Common myeloid progenitor, CD34-positive (primary cell): ENCODE measurements around the gene TSPAN17.

ENCODE experiments used
- CTCF ChIA-PET: fragments of 350-600 bp; sonication (Branson Sonifier 250); formaldehyde crosslinking; loops from one replicate; lab custom pipeline; 2021; ENCODE audit warnings: antibody characterized with exemption; lab: Charles Lee
- POLR2A ChIA-PET: fragments of 350-600 bp; sonication (Branson Sonifier 250); formaldehyde crosslinking; loops from one replicate; lab custom pipeline; 2021; ENCODE audit warnings: antibody characterized with exemption; lab: Charles Lee
- DNase-seq, 3 donors: peaks; one replicate each; pipeline versions ENCODE4 v3.0.0 to v3.0.0-alpha.2; 2013
- H3K27ac ChIP-seq, 2 experiments: 1 replicate in 1 of 2; 2 replicates in 1 of 2; pipeline ENCODE4 v1.7.0; 2013; ENCODE audit warnings: inconsistent platforms in 2 of 2, low read length in 2 of 2, mild to moderate bottlenecking in 2 of 2, low read depth in 1 of 2, moderate library complexity in 1 of 2; ENCODE audit not compliant: severe bottlenecking in 2 of 2, insufficient read depth in 1 of 2, poor library complexity in 1 of 2
- H3K27me3 ChIP-seq, 5 experiments: replicated peaks in 2 of 5; 1 replicate in 3 of 5; 2 replicates in 2 of 5; pipeline versions ENCODE4 v1.6.1 to v1.7.0; 2013; ENCODE audit warnings: low read length in 4 of 5, mild to moderate bottlenecking in 2 of 5, moderate library complexity in 2 of 5, inconsistent platforms in 1 of 5; ENCODE audit not compliant: insufficient read depth in 5 of 5, control insufficient read depth in 4 of 5
- H3K36me3 ChIP-seq, 4 experiments: 1 replicate in 2 of 4; 2 replicates in 2 of 4; pipeline versions ENCODE4 v1.6.1 to v1.7.0; 2013; ENCODE audit warnings: low read length in 3 of 4, control low read depth in 1 of 4, mild to moderate bottlenecking in 1 of 4; ENCODE audit not compliant: control insufficient read depth in 4 of 4, insufficient read depth in 4 of 4
- H3K4me1 ChIP-seq, 4 experiments: 1 replicate in 3 of 4; 2 replicates in 1 of 4; pipeline versions ENCODE4 v1.6.1 to v1.7.1; 2013; ENCODE audit warnings: low read length in 3 of 4, mild to moderate bottlenecking in 3 of 4, control low read depth in 1 of 4, inconsistent platforms in 1 of 4, moderate library complexity in 1 of 4; ENCODE audit not compliant: control insufficient read depth in 4 of 4, insufficient read depth in 4 of 4; ENCODE audit errors: control extremely low read depth in 1 of 4
- H3K4me3 ChIP-seq, 7 experiments: 1 replicate in 4 of 7; 2 replicates in 3 of 7; pipeline versions ENCODE4 v1.5.1 to v1.7.0; 2013; ENCODE audit warnings: mild to moderate bottlenecking in 7 of 7, low read length in 6 of 7, moderate library complexity in 6 of 7, inconsistent platforms in 2 of 7, low read depth in 2 of 7, control low read depth in 1 of 7; ENCODE audit not compliant: insufficient read depth in 4 of 7, control insufficient read depth in 1 of 7; ENCODE audit errors: extremely low read depth in 1 of 7
- H3K9me3 ChIP-seq, 5 experiments: 1 replicate in 4 of 5; 2 replicates in 1 of 5; pipeline versions ENCODE4 v1.6.1 to v1.7.1; 2013; ENCODE audit warnings: low read length in 4 of 5, mild to moderate bottlenecking in 2 of 5, inconsistent platforms in 1 of 5, low read depth in 1 of 5, moderate library complexity in 1 of 5; ENCODE audit not compliant: control insufficient read depth in 4 of 5, insufficient read depth in 2 of 5; ENCODE audit errors: control extremely low read depth in 1 of 5
- WGBS: methylation state at CpG from one replicate; pipeline ENCODE4 v1.1.5; 2013; ENCODE audit not compliant: insufficient coverage; 5-methylcytosine and 5-hydroxymethylcytosine counted together

TSPAN17 gene

GRCh38 chr5:176631383-176632200 is 15.7 kb upstream of the TSPAN17 start:
- CTCF ChIA-PET, result interaction anchor here (1.0 to 2.2 kb wide), 5 partner anchors 8 to 18 kb away, joined by 3 to 14 read pairs (median 4); no protein-coding TSS in a partner anchor
- no peak for DNase-seq
- H3K4me1 ChIP-seq, result peaks cover 2 to 15% (median 11%) of the 10 kb centered on the region in 4 experiments
- POLR2A ChIA-PET, result no interaction called here
- H3K27ac ChIP-seq, result no peak overlapping the region
- no peaks in the 10 kb centered on the region for H3K36me3 ChIP-seq
- WGBS, result 85% methylated on average over 6 of the region's 7 CpGs
- H3K9me3 ChIP-seq, result peaks cover 0 to 4% (median 0%) of the 10 kb centered on the region in 5 experiments
- no peak overlapping the region for H3K4me3 ChIP-seq
- peaks cover 11 to 89% (median 34%) of the 10 kb centered on the region in 5 experiments for H3K27me3 ChIP-seq

GRCh38 chr5:176632745-176633144 is 14.5 kb upstream of the TSPAN17 start:
- peaks cover 0 to 4% (median 0%) of the 10 kb centered on the region in 5 experiments for H3K9me3 ChIP-seq
- CTCF ChIA-PET, result interaction anchor here (0.8 to 1.0 kb wide), 2 partner anchors 14 to 314 kb away, joined by 3 read pairs; no protein-coding TSS in a partner anchor
- 100% methylated on average over 2 of the region's 2 CpGs for WGBS
- POLR2A ChIA-PET, result no interaction called here
- H3K4me3 ChIP-seq, result no peak overlapping the region
- DNase-seq, result no peak
- H3K36me3 ChIP-seq, result no peaks in the 10 kb centered on the region
- H3K4me1 ChIP-seq, result peaks cover 2 to 15% (median 11%) of the 10 kb centered on the region in 4 experiments
- no peak overlapping the region for H3K27ac ChIP-seq
- peaks cover 11 to 81% (median 34%) of the 10 kb centered on the region in 5 experiments for H3K27me3 ChIP-seq

GRCh38 chr5:176633598-176633997 is 13.7 kb upstream of the TSPAN17 start:
- Histone ChIP-seq H3K27ac (no peak overlapping the region), H3K36me3 (no peaks in the 10 kb centered on the region), H3K4me1 (peaks cover 2 to 15% (median 11%) of the 10 kb centered on the region in 4 experiments), H3K27me3 (peaks cover 11 to 72% (median 32%) of the 10 kb centered on the region in 5 experiments), H3K9me3 (peaks cover 0 to 4% (median 0%) of the 10 kb centered on the region in 5 experiments), H3K4me3 (no peak overlapping the region)
- CTCF ChIA-PET, result interaction anchor here (1.2 kb wide), 2 partner anchors 12 to 17 kb away, joined by 3 read pairs; no protein-coding TSS in a partner anchor
- DNase-seq, result no peak
- POLR2A ChIA-PET, result no interaction called here
- 19% methylated on average over 6 of the region's 6 CpGs for WGBS

GRCh38 chr5:176636426-176636825 is 10.9 kb upstream of the TSPAN17 start:
- WGBS, result 81% methylated on average over 9 of the region's 9 CpGs
- Histone ChIP-seq H3K27me3 (peaks cover 2 to 44% (median 22%) of the 10 kb centered on the region in 5 experiments), H3K27ac (no peak overlapping the region), H3K9me3 (peaks cover 0 to 4% (median 0%) of the 10 kb centered on the region in 5 experiments), H3K4me3 (no peak overlapping the region), H3K4me1 (no peaks in the 10 kb centered on the region), H3K36me3 (no peaks in the 10 kb centered on the region)
- DNase-seq, result no peak
- ChIA-PET POLR2A (no interaction called here), CTCF (interaction anchor here (1.3 kb wide), 1 partner anchor 15 kb away, joined by 4 read pairs; no protein-coding TSS in a partner anchor)

GRCh38 chr5:176637556-176637955 is 9.7 kb upstream of the TSPAN17 start:
- ChIA-PET CTCF (interaction anchor here (1.0 to 1.1 kb wide), 2 partner anchors 23 to 64 kb away, joined by 3 read pairs; no protein-coding TSS in a partner anchor), POLR2A (no interaction called here)
- no peak for DNase-seq
- H3K4me1 ChIP-seq, result no peaks in the 10 kb centered on the region
- peaks cover under 1 to 33% (median 16%) of the 10 kb centered on the region in 5 experiments for H3K27me3 ChIP-seq
- H3K27ac ChIP-seq, result no peak overlapping the region
- 81% methylated on average over 4 of the region's 4 CpGs for WGBS
- H3K9me3 ChIP-seq, result peaks cover 0 to 4% (median 0%) of the 10 kb centered on the region in 5 experiments
- no peak overlapping the region for H3K4me3 ChIP-seq
- no peaks in the 10 kb centered on the region for H3K36me3 ChIP-seq

GRCh38 chr5:176638437-176638836 is 8.8 kb upstream of the TSPAN17 start:
- 100% methylated on average over 3 of the region's 3 CpGs for WGBS
- Histone ChIP-seq H3K36me3 (no peaks in the 10 kb centered on the region), H3K4me3 (no peak overlapping the region), H3K4me1 (no peaks in the 10 kb centered on the region), H3K27ac (no peak overlapping the region), H3K9me3 (peaks cover 0 to 4% (median 0%) of the 10 kb centered on the region in 5 experiments), H3K27me3 (peaks cover 0 to 24% (median 14%) of the 10 kb centered on the region in 5 experiments)
- POLR2A ChIA-PET, result no interaction called here
- DNase-seq, result no peak
- CTCF ChIA-PET, result interaction anchor here (1.0 to 1.1 kb wide), 2 partner anchors 22 to 65 kb away, joined by 3 read pairs; no protein-coding TSS in a partner anchor
